ENCODE data around the gene ZNF831. TPM values are rescaled to one million over a fixed set of nuclear protein-coding genes. Genes with fewer than 3 reads are reported as not detected.

Gene ZNF831
- total RNA-seq, 1 experiment from 2014 or later, result not detected

GRCh38 chr20:59151820-59152219 lies 11.8 kb upstream of the ZNF831 start:
- Mint-ChIP-seq H3K27me3 (ENCODE audit: unreplicated experiment) (peaks cover 99% of the 10 kb centered on the region), H3K27ac (ENCODE audit: unreplicated experiment) (no peak overlapping the region), H3K9me3 (ENCODE audit: low read depth, unreplicated experiment) (no peaks in the 10 kb centered on the region), H3K36me3 (ENCODE audit: insufficient read depth, unreplicated experiment) (no peaks in the 10 kb centered on the region), H3K4me1 (ENCODE audit: low read depth, unreplicated experiment) (no peaks in the 10 kb centered on the region), H3K4me3 (ENCODE audit: low read depth, unreplicated experiment) (no peak overlapping the region)
- DNase-seq, result no peak
- no TSS peak for BruUV-seq (replicated peaks)
- CTCF ChIA-PET, result interaction anchor here (0.6 kb wide), 1 partner anchor 469 kb away, joined by 4 read pairs; no protein-coding TSS in a partner anchor
- TF ChIP-seq, protein P1, sequence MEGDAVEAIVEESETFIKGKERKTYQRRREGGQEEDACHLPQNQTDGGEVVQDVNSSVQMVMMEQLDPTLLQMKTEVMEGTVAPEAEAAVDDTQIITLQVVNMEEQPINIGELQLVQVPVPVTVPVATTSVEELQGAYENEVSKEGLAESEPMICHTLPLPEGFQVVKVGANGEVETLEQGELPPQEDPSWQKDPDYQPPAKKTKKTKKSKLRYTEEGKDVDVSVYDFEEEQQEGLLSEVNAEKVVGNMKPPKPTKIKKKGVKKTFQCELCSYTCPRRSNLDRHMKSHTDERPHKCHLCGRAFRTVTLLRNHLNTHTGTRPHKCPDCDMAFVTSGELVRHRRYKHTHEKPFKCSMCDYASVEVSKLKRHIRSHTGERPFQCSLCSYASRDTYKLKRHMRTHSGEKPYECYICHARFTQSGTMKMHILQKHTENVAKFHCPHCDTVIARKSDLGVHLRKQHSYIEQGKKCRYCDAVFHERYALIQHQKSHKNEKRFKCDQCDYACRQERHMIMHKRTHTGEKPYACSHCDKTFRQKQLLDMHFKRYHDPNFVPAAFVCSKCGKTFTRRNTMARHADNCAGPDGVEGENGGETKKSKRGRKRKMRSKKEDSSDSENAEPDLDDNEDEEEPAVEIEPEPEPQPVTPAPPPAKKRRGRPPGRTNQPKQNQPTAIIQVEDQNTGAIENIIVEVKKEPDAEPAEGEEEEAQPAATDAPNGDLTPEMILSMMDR (IDR thresholded peaks at IDR 0.05; ENCODE audit: unreplicated experiment), result no peak
- intact Hi-C loops (cut with micrococcal nuclease; ENCODE audit: unreplicated experiment), result no loop called here

- Mint-ChIP-seq H3K9me3 (ENCODE audit: low read depth, unreplicated experiment) (no peaks in the 10 kb centered on the region), H3K4me3 (ENCODE audit: low read depth, unreplicated experiment) (no peak overlapping the region), H3K4me1 (ENCODE audit: low read depth, unreplicated experiment) (no peaks in the 10 kb centered on the region), H3K27ac (ENCODE audit: unreplicated experiment) (no peak overlapping the region), H3K27me3 (ENCODE audit: unreplicated experiment) (peaks cover 99% of the 10 kb centered on the region), H3K36me3 (ENCODE audit: insufficient read depth, unreplicated experiment) (no peaks in the 10 kb centered on the region)
- CTCF ChIA-PET, result no interaction called here
- intact Hi-C loops (cut with micrococcal nuclease; ENCODE audit: unreplicated experiment), result no loop called here
- TF ChIP-seq, protein P1 (IDR thresholded peaks at IDR 0.05; ENCODE audit: unreplicated experiment), result no peak
- no TSS peak for BruUV-seq (replicated peaks)
- no peak for DNase-seq
Measured at GRCh38 chr20:59152559-59153354, 10.9 kb upstream of the ZNF831 start.

- Mint-ChIP-seq H3K9me3 (ENCODE audit: low read depth, unreplicated experiment) (no peaks in the 10 kb centered on the region), H3K4me1 (ENCODE audit: low read depth, unreplicated experiment) (no peaks in the 10 kb centered on the region), H3K27ac (ENCODE audit: unreplicated experiment) (no peak overlapping the region), H3K36me3 (ENCODE audit: insufficient read depth, unreplicated experiment) (no peaks in the 10 kb centered on the region), H3K4me3 (ENCODE audit: low read depth, unreplicated experiment) (no peak overlapping the region), H3K27me3 (ENCODE audit: unreplicated experiment) (peaks cover 99% of the 10 kb centered on the region)
- no TSS peak for BruUV-seq (replicated peaks)
- no peak for DNase-seq
- TF ChIP-seq, protein P1 (IDR thresholded peaks at IDR 0.05; ENCODE audit: unreplicated experiment), result no peak
- intact Hi-C loops (cut with micrococcal nuclease; ENCODE audit: unreplicated experiment), result no loop called here
- CTCF ChIA-PET, result no interaction called here
Measured at GRCh38 chr20:59153355-59153681, 10.3 kb upstream of the ZNF831 start.

- no peaks in the 10 kb centered on the region for H3K36me3 Mint-ChIP-seq (ENCODE audit: insufficient read depth, unreplicated experiment)
- no TSS peak for BruUV-seq (replicated peaks)
- no peak overlapping the region for H3K27ac Mint-ChIP-seq (ENCODE audit: unreplicated experiment)
- no peaks in the 10 kb centered on the region for H3K4me1 Mint-ChIP-seq (ENCODE audit: low read depth, unreplicated experiment)
- no peak for DNase-seq
- no peak overlapping the region for H3K4me3 Mint-ChIP-seq (ENCODE audit: low read depth, unreplicated experiment)
- intact Hi-C loops (cut with micrococcal nuclease; ENCODE audit: unreplicated experiment), result no loop called here
- H3K9me3 Mint-ChIP-seq (ENCODE audit: low read depth, unreplicated experiment), result no peaks in the 10 kb centered on the region
- CTCF ChIA-PET, result no interaction called here
- peaks cover 99% of the 10 kb centered on the region for H3K27me3 Mint-ChIP-seq (ENCODE audit: unreplicated experiment)
- TF ChIP-seq, protein P1 (IDR thresholded peaks at IDR 0.05; ENCODE audit: unreplicated experiment), result no peak
Measured at GRCh38 chr20:59153832-59154231, 9.8 kb upstream of the ZNF831 start.
